ENCODE measurements around the gene RNFT1.
"Not testable (repeated sequence)": the region's sequence is repeated elsewhere in the genome, so short reads cannot be mapped to it uniquely, and the experiment has no call there.

The RNFT1 gene

GRCh38 chr17:59964482-59965328 lies at the start of gene RNFT1:
Gene RNFT1 (minus strand): TSS chr17:59964740. CDS start chr17:59964663, 77 bp downstream.
- DNase-seq (ENCODE audit: low read depth in 2 of 2) = peak; percentile 83 to 93

GRCh38 chr17:60009326-60009725 lies 44.8 kb upstream of the RNFT1 start:
- DNase-seq (ENCODE audit: low read depth in 2 of 2) = not testable (repeated sequence)

GRCh38 chr17:60008377-60008776 lies 43.8 kb upstream of the RNFT1 start:
- DNase-seq (ENCODE audit: low read depth in 2 of 2) = not testable (repeated sequence)

- DNase-seq (ENCODE audit: low read depth in 2 of 2) = no peak
Measured at GRCh38 chr17:60006160-60006559, 41.6 kb upstream of the RNFT1 start.

GRCh38 chr17:60004561-60004960 lies 40.0 kb upstream of the RNFT1 start:
- DNase-seq (ENCODE audit: low read depth in 2 of 2) = not testable (repeated sequence)

GRCh38 chr17:60002405-60002804 lies 37.9 kb upstream of the RNFT1 start:
- DNase-seq (ENCODE audit: low read depth in 2 of 2) = not testable (repeated sequence)

- not testable (repeated sequence) for DNase-seq (ENCODE audit: low read depth in 2 of 2)
Measured at GRCh38 chr17:59996608-59997007, 32.1 kb upstream of the RNFT1 start.

- DNase-seq (ENCODE audit: low read depth in 2 of 2) = not testable (repeated sequence)
Measured at GRCh38 chr17:59975166-59975565, 10.6 kb upstream of the RNFT1 start.

- DNase-seq (ENCODE audit: low read depth in 2 of 2) = not testable (repeated sequence)
Measured at GRCh38 chr17:59973483-59973882, 8.9 kb upstream of the RNFT1 start.

- no peak for DNase-seq (ENCODE audit: low read depth in 2 of 2)
Measured at GRCh38 chr17:59972778-59973177, 8.2 kb upstream of the RNFT1 start.

GRCh38 chr17:59971771-59972170 lies 7.2 kb upstream of the RNFT1 start:
- DNase-seq (ENCODE audit: low read depth in 2 of 2) = not testable (repeated sequence)

- peak; percentile 27 to 38 for DNase-seq (ENCODE audit: low read depth in 2 of 2)
Measured at GRCh38 chr17:59963738-59964481, 630 bp downstream of the RNFT1 start.

- no peak for DNase-seq (ENCODE audit: low read depth in 2 of 2)
Measured at GRCh38 chr17:59962739-59963318, 1.7 kb downstream of the RNFT1 start.

- not testable (repeated sequence) for DNase-seq (ENCODE audit: low read depth in 2 of 2)
Measured at GRCh38 chr17:59959574-59959973, 5.0 kb downstream of the RNFT1 start.

GRCh38 chr17:59954856-59955255 lies 9.7 kb downstream of the RNFT1 start:
- no peak for DNase-seq (ENCODE audit: low read depth in 2 of 2)

GRCh38 chr17:59950049-59950448 lies 14.5 kb downstream of the RNFT1 start:
- no peak for DNase-seq (ENCODE audit: low read depth in 2 of 2)

GRCh38 chr17:59947310-59947709 lies 17.2 kb downstream of the RNFT1 start:
- DNase-seq (ENCODE audit: low read depth in 2 of 2) = not testable (repeated sequence)

- DNase-seq (ENCODE audit: low read depth in 2 of 2) = not testable (repeated sequence)
Measured at GRCh38 chr17:59946433-59946832, 18.1 kb downstream of the RNFT1 start.

- no peak for DNase-seq (ENCODE audit: low read depth in 2 of 2)
Measured at GRCh38 chr17:59941131-59941530, 23.4 kb downstream of the RNFT1 start.

GRCh38 chr17:59940697-59941096 lies 23.8 kb downstream of the RNFT1 start:
- peak in 1 of 2 donors; percentile 18 for DNase-seq (ENCODE audit: low read depth in 2 of 2)

GRCh38 chr17:59933317-59933716 lies 31.2 kb downstream of the RNFT1 start:
- not testable (repeated sequence) for DNase-seq (ENCODE audit: low read depth in 2 of 2)

- DNase-seq (ENCODE audit: low read depth in 2 of 2) = not testable (repeated sequence)
Measured at GRCh38 chr17:59930768-59931167, 33.8 kb downstream of the RNFT1 start.
